D721Med (cell line): ENCODE measurements around the gene ENTPD5.

Experiments
- DNase-seq: peaks from one replicate; pipeline ENCODE4 v3.0.0; 2011; ENCODE audit warnings: low spot score; ENCODE audit not compliant: insufficient read length
- FAIRE-seq: peaks from 2 replicates; lab custom pipeline; 2011; peaks lifted over from hg19 to GRCh38; lab: Jason Lieb, UNC
- CTCF ChIP-seq: IDR thresholded peaks from 2 replicates; pipeline ENCODE4 v1.5.1; 2012; ENCODE audit warnings: mild to moderate bottlenecking, control low read depth; ENCODE audit not compliant: insufficient read depth; ENCODE audit errors: missing control alignments

The ENTPD5 gene

DNA sequence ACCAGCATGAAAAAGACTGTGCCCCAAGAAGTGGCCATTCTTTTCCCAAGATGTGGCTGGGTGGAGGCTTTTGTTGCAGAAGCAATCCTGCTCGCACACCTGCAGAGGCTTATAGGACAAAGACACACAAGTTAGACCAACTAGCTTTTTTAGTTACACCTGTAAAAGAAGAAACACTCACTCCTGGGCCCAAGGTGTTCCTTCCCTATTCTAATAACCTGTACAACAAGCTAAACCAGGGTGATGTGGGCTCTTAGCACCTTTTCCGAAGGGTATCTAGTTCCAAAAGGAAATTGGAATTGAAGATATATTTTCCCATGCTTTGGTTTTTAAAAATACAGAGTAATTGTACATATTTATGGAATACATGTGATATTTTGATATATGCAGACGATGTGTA lies 31.0 kb downstream of the ENTPD5 start:
- FAIRE-seq (no peak), DNase-seq (no peak)
- TF ChIP-seq CTCF: no peak

- TF ChIP-seq CTCF: no peak
- FAIRE-seq (no peak), DNase-seq (no peak)
Observed at GRCh38 chr14:73977896-73978295, 41.2 kb downstream of the ENTPD5 start.

DNA sequence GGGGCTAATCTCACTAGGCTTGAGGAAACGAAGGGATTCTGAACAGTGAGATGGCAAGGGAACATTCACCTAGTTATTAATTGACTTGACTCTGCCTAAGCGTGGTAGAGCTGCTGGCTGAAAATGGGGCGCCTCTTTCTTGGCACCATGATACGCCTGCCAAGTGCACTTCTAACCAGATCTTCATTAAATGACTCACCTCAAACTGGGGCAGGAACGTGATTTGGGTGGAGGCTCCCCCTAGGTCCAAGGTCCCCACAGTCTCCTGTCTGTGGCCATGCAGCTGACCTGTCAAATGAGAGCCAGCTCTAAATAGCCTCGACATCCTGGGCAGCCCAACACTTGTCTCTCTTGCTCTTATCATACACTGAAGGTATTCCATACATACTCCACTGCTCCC lies 43.0 kb downstream of the ENTPD5 start:
- no peak for TF ChIP-seq CTCF
- FAIRE-seq (no peak), DNase-seq (no peak)

DNA sequence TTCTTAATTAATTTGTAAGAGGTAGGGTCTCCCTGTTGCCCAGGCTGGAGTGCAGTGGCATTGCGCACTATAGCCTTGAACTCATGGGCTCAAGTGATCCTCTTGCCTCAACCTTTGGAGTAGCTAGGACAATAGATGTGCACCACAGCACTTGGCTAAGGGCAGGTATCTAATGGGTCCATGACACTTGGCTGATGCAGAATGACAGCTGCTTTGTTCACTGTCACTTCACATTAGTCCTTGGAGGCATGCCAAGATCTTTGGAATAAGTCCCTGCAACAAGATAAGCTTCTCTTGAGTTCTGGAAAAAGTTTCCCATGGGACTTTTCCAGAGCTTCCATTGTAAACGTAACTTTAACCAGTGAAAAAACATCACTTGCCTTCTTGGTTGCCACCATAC lies 45.6 kb downstream of the ENTPD5 start:
- DNase-seq: no peak
- no peak for TF ChIP-seq CTCF

GRCh38 chr14:73968885-73969284 lies 50.2 kb downstream of the ENTPD5 start:
- no peak for FAIRE-seq
- no peak for TF ChIP-seq CTCF
- DNase-seq: no peak

More for the DNA sequence above, 45.6 kb downstream of the ENTPD5 start:
- no peak for FAIRE-seq

DNA sequence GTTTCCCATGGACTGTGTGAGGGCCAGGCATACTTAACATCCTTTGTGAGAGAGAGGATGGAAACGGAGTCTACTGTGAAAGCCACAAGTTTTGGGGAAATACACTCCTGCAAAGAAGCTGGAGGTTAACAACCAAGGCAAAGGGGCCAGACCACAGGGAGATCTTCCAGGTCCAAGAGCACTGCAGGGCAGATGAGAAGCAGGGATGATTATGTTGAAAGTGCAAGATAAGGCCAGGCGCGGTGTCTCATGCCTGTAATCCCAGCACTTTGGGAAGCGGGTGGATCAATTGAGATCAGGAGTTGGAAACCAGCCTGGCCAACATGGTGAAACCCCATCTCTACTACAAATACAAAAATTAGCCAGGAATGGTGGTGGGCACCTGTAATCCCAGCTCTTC lies 53.9 kb downstream of the ENTPD5 start:
- TF ChIP-seq CTCF: no peak
- FAIRE-seq: no peak
- DNase-seq: no peak

DNA sequence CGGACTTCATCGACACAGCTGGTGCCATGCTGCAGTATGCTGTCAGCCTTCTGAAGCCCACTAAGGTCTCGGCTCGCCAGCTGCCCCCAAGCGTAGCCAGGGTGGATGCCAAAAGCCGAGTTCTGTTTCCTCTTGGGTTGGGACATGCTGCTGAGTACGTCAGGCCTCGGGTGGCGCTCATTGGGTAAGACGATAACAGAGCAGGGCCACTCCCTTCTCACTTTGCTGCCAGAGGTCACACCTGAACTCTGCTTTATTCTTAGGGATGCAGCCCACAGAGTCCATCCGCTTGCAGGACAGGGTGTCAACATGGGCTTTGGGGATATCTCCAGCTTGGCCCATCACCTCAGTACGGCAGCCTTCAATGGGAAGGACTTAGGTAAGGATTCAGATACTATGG lies 57.9 kb downstream of the ENTPD5 start:
- FAIRE-seq (no peak), DNase-seq (no peak)
- TF ChIP-seq CTCF: no peak
